MM.1S (cell line): ENCODE measurements around the gene PPP1R12A.

Source experiments
- DNase-seq: peaks from one replicate; pipeline ENCODE4 v3.0.0-alpha.2; 2015
- H2AFZ ChIP-seq: fragments of 300-600 bp; sonication (generic); 2 replicates; pipeline ENCODE4 v1.6.0; 2016; ENCODE audit warnings: antibody characterized with exemption, low read length
- H3F3A ChIP-seq: fragments of 300-600 bp; sonication (generic); 2 replicates; pipeline ENCODE4 v1.6.1; 2016; ENCODE audit warnings: mild to moderate bottlenecking, antibody characterized with exemption, low read length, moderate library complexity, mixed read lengths; ENCODE audit not compliant: insufficient read depth
- H3K27ac ChIP-seq: fragments of 300-600 bp; sonication (generic); 2 replicates; pipeline ENCODE4 v1.5.1; 2016; ENCODE audit warnings: mild to moderate bottlenecking, low read length
- H3K27me3 ChIP-seq: fragments of 300-600 bp; sonication (generic); replicated peaks from 2 replicates; pipeline ENCODE4 v1.6.0; 2016; ENCODE audit warnings: low read length; ENCODE audit not compliant: insufficient read depth
- H3K36me3 ChIP-seq: fragments of 300-600 bp; sonication (generic); replicated peaks from 2 replicates; pipeline ENCODE4 v1.6.1; 2016; ENCODE audit warnings: mild to moderate bottlenecking, low read length, mixed read lengths; ENCODE audit not compliant: insufficient read depth
- H3K4me1 ChIP-seq: fragments of 300-600 bp; sonication (generic); 2 replicates; pipeline ENCODE4 v1.6.1; 2016; ENCODE audit warnings: low read length, mixed read lengths
- H3K4me2 ChIP-seq: fragments of 300-600 bp; sonication (generic); 2 replicates; pipeline ENCODE4 v1.6.0; 2016; ENCODE audit warnings: low read depth, low read length
- H3K4me3 ChIP-seq: fragments of 300-600 bp; sonication (generic); 2 replicates; pipeline ENCODE4 v1.5.1; 2016; ENCODE audit warnings: low read length, mixed read lengths
- H3K79me2 ChIP-seq: fragments of 300-600 bp; sonication (generic); 2 replicates; pipeline ENCODE4 v1.6.1; 2016; ENCODE audit warnings: mixed run types, low read length, mixed read lengths
- H3K9ac ChIP-seq: fragments of 300-600 bp; sonication (generic); 2 replicates; pipeline ENCODE4 v1.6.1; 2016; ENCODE audit warnings: low read length, mixed read lengths
- H3K9me2 ChIP-seq: fragments of 300-600 bp; sonication (generic); replicated peaks from 2 replicates; pipeline ENCODE4 v1.6.1; 2016; ENCODE audit warnings: mild to moderate bottlenecking, low read length, mixed read lengths; ENCODE audit not compliant: insufficient read depth
- H3K9me3 ChIP-seq: fragments of 300-600 bp; sonication (generic); replicated peaks from 2 replicates; pipeline ENCODE4 v1.6.1; 2016; ENCODE audit warnings: mild to moderate bottlenecking, low read length, mixed read lengths; ENCODE audit not compliant: insufficient read depth
- H4K20me1 ChIP-seq: fragments of 300-600 bp; sonication (generic); 2 replicates; pipeline ENCODE4 v1.6.1; 2016; ENCODE audit warnings: mild to moderate bottlenecking, low read length, moderate library complexity, mixed read lengths; ENCODE audit not compliant: insufficient read depth
- CTCF ChIP-seq: fragments of 300-600 bp; sonication (generic); IDR thresholded peaks from 2 replicates; pipeline ENCODE4 v1.5.1; 2016; ENCODE audit warnings: antibody characterized with exemption, low read length, mixed read lengths
- EZH2 ChIP-seq: fragments of 300-600 bp; sonication (generic); optimal IDR thresholded peaks from 2 replicates; pipeline ENCODE3; 2017; ENCODE audit warnings: low read depth, mild to moderate bottlenecking, antibody characterized with exemption, low read length, mixed read lengths
- EZH2phosphoT487 ChIP-seq: fragments of 300-600 bp; sonication (generic); IDR thresholded peaks from 2 replicates; pipeline ENCODE4 v1.6.1; 2018; ENCODE audit warnings: antibody characterized with exemption, low read length

Gene PPP1R12A

GRCh38 chr12:79925492-79925891 lies 9.4 kb downstream of the PPP1R12A start:
- Histone ChIP-seq H2AFZ (no peak overlapping the region), H3K4me3 (no peak overlapping the region), H3K27me3 (no peaks in the 10 kb centered on the region), H3K79me2 (peaks cover 100% of the 10 kb centered on the region), H3F3A (peaks cover 17% of the 10 kb centered on the region), H4K20me1 (peaks cover 25% of the 10 kb centered on the region; the same call in 1 of the 2 replicates), H3K4me2 (no peak overlapping the region), H3K36me3 (no peaks in the 10 kb centered on the region), H3K4me1 (peaks cover 21% of the 10 kb centered on the region), H3K27ac (no peak overlapping the region), H3K9ac (no peak overlapping the region), H3K9me2 (no peaks in the 10 kb centered on the region), H3K9me3 (no peaks in the 10 kb centered on the region)
- no peak for DNase-seq
- TF ChIP-seq EZH2 = no peak
- no peak for TF ChIP-seq CTCF
- no peak for TF ChIP-seq EZH2phosphoT487

DNA sequence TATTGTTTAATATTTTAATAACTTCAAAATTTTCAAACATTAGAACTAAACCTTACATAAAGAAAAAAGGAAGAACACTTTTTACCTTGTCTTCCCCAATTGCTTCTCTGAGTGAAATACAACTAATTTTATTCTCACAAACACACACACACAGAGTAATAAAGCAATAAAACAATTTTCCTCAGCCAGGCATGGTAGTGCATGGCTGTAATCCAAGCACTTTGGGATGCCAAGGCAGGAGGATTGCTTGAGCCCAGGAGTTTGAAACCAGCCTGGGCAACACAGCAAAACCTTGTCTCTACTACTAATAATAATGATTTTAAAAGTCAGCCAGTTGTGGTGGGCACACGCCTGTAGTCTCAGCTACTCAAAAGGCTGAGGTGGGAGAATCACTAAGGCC lies 13.1 kb downstream of the PPP1R12A start:
- Histone ChIP-seq H3K9ac (no peak overlapping the region), H3K9me3 (no peaks in the 10 kb centered on the region), H3K27ac (no peak overlapping the region), H4K20me1 (peaks cover 23% of the 10 kb centered on the region; the same call in 1 of the 2 replicates), H3K4me2 (no peak overlapping the region), H3F3A (no peaks in the 10 kb centered on the region), H2AFZ (no peak overlapping the region), H3K27me3 (no peaks in the 10 kb centered on the region), H3K79me2 (peaks cover 99% of the 10 kb centered on the region), H3K4me1 (no peaks in the 10 kb centered on the region), H3K9me2 (no peaks in the 10 kb centered on the region), H3K4me3 (no peak overlapping the region), H3K36me3 (no peaks in the 10 kb centered on the region)
- no peak for TF ChIP-seq CTCF
- TF ChIP-seq EZH2 = no peak
- TF ChIP-seq EZH2phosphoT487 = no peak
- DNase-seq = no peak

DNA sequence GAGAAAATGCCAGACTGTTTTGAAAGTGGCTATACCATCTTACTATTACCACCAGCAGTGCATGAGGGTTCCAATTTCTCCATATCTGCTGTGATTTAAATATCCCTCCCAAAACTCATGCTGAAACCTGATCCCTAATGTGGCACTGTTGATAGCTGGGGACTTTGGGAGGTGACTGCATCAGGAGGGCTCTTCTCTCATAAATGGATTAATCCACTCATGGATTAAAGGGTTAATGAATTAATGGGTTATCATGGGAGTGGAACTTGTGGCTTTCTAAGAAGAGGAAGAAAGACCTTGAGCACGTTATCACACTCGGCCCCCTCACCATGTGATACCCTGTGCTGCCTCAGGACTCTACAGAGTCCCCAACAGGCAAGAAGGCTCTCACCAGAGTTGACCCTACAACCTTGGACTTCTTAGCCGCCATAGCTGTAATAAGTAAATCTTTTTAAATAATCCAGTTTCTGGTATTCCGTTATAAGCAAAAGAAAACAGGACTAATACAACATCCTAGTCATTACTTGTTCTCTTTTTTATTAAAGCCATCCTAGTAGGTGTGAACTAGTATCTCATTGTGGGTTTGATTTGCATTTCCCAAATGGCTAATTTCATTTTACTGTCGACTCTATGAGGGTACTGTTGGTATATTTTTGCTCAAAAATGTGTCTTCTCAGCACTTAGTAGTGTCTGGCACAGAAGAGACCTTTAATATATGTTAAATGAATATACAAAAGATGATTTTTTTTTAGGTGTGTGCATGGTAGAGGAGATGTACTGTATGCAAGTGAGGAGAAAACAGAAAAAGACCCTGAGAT lies 14.3 kb downstream of the PPP1R12A start:
- TF ChIP-seq EZH2 = no peak
- Histone ChIP-seq H3F3A (no peaks in the 10 kb centered on the region), H3K9me3 (no peaks in the 10 kb centered on the region), H3K27ac (no peak overlapping the region), H2AFZ (no peak overlapping the region), H3K4me1 (no peaks in the 10 kb centered on the region), H3K27me3 (no peaks in the 10 kb centered on the region), H3K9ac (no peak overlapping the region), H3K79me2 (peaks cover 99% of the 10 kb centered on the region), H3K36me3 (no peaks in the 10 kb centered on the region), H3K9me2 (no peaks in the 10 kb centered on the region), H3K4me3 (no peak overlapping the region), H3K4me2 (no peak overlapping the region), H4K20me1 (peaks cover 21% of the 10 kb centered on the region; the same call in 1 of the 2 replicates)
- no peak for DNase-seq

DNA sequence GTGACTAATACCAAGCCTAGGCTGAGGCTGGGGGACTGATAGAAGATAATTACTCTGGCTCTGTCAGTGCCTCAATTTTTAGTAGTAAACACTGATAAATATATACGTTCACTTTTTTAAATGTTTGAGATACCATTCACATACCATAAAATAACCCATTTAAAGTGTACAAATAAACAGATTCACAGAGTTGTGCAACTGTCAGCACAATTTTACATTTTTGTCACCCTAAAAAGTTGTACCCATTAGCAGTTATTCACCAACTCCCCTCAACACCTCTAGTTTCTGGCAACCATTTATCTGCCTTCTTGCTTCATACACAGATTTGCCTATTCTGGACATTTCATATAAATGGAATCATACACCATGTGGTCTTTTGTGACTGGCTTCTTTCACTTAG lies 15.1 kb downstream of the PPP1R12A start:
- Histone ChIP-seq H2AFZ (no peak overlapping the region), H3K4me3 (no peak overlapping the region), H3K79me2 (peaks cover 99% of the 10 kb centered on the region), H3K27me3 (no peaks in the 10 kb centered on the region), H3K4me1 (no peaks in the 10 kb centered on the region), H3K9me2 (no peaks in the 10 kb centered on the region), H4K20me1 (peaks cover 15% of the 10 kb centered on the region; the same call in 1 of the 2 replicates), H3K9me3 (no peaks in the 10 kb centered on the region), H3K27ac (no peak overlapping the region), H3K36me3 (no peaks in the 10 kb centered on the region), H3F3A (no peaks in the 10 kb centered on the region), H3K9ac (no peak overlapping the region), H3K4me2 (no peak overlapping the region)
- TF ChIP-seq EZH2 = no peak
- no peak for TF ChIP-seq EZH2phosphoT487
- TF ChIP-seq CTCF = no peak
- no peak for DNase-seq
